ENCODE measurements around the gene TARBP2. TPM values are rescaled to one million over a fixed set of nuclear protein-coding genes. Genes with fewer than 3 reads are reported as not detected.

TARBP2 gene
- total RNA-seq, 1 experiment from 2014 or later = 20.7 TPM

GRCh38 chr12:53502331-53502730 is 1.2 kb downstream of the TARBP2 start:
- Mint-ChIP-seq H3K27me3 (ENCODE audit: unreplicated experiment) (peaks cover 10% of the 10 kb centered on the region), H3K9me3 (ENCODE audit: low read depth, unreplicated experiment) (no peaks in the 10 kb centered on the region), H3K4me3 (ENCODE audit: low read depth, unreplicated experiment) (no peak overlapping the region), H3K36me3 (ENCODE audit: insufficient read depth, unreplicated experiment) (peaks cover 62% of the 10 kb centered on the region), H3K4me1 (ENCODE audit: low read depth, unreplicated experiment) (peaks cover 18% of the 10 kb centered on the region), H3K27ac (ENCODE audit: unreplicated experiment) (no peak overlapping the region)
- BruUV-seq (replicated peaks) = no TSS peak
- intact Hi-C loops (cut with micrococcal nuclease; ENCODE audit: unreplicated experiment) = no loop called here
- DNase-seq = no peak
- TF ChIP-seq CTCF (IDR thresholded peaks at IDR 0.05; ENCODE audit: unreplicated experiment) = no peak
- CTCF ChIA-PET = no interaction called here

GRCh38 chr12:53502983-53503728 is 2.1 kb downstream of the TARBP2 start:
- Mint-ChIP-seq H3K36me3 (ENCODE audit: insufficient read depth, unreplicated experiment) (peaks cover 62% of the 10 kb centered on the region), H3K27me3 (ENCODE audit: unreplicated experiment) (peaks cover 9% of the 10 kb centered on the region), H3K9me3 (ENCODE audit: low read depth, unreplicated experiment) (no peaks in the 10 kb centered on the region), H3K27ac (ENCODE audit: unreplicated experiment) (no peak overlapping the region), H3K4me3 (ENCODE audit: low read depth, unreplicated experiment) (no peak overlapping the region), H3K4me1 (ENCODE audit: low read depth, unreplicated experiment) (peaks cover 18% of the 10 kb centered on the region)
- CTCF ChIA-PET = interaction anchor here (0.6 kb wide), 1 partner anchor 142 kb away, joined by 3 read pairs; no protein-coding TSS in a partner anchor
- no peak for TF ChIP-seq CTCF (IDR thresholded peaks at IDR 0.05; ENCODE audit: unreplicated experiment)
- BruUV-seq (replicated peaks) = no TSS peak
- no peak for DNase-seq
- intact Hi-C loops (cut with micrococcal nuclease; ENCODE audit: unreplicated experiment) = no loop called here

- no peak for DNase-seq
- Mint-ChIP-seq H3K4me1 (ENCODE audit: low read depth, unreplicated experiment) (peaks cover 18% of the 10 kb centered on the region), H3K4me3 (ENCODE audit: low read depth, unreplicated experiment) (no peak overlapping the region), H3K9me3 (ENCODE audit: low read depth, unreplicated experiment) (no peaks in the 10 kb centered on the region), H3K27me3 (ENCODE audit: unreplicated experiment) (no peaks in the 10 kb centered on the region), H3K27ac (ENCODE audit: unreplicated experiment) (no peak overlapping the region), H3K36me3 (ENCODE audit: insufficient read depth, unreplicated experiment) (peaks cover 51% of the 10 kb centered on the region)
- intact Hi-C loops (cut with micrococcal nuclease; ENCODE audit: unreplicated experiment) = no loop called here
- no TSS peak for BruUV-seq (replicated peaks)
- CTCF ChIA-PET = interaction anchor here (0.6 kb wide), 3 partner anchors 39 to 141 kb away, joined by 3 to 11 read pairs (median 3); no protein-coding TSS in a partner anchor
- no peak for TF ChIP-seq CTCF (IDR thresholded peaks at IDR 0.05; ENCODE audit: unreplicated experiment)
These were observed 3.2 kb downstream of the TARBP2 start for GRCh38 chr12:53504004-53504920.

- H3K36me3 Mint-ChIP-seq (ENCODE audit: insufficient read depth, unreplicated experiment) = peaks cover 43% of the 10 kb centered on the region
- H3K27me3 Mint-ChIP-seq (ENCODE audit: unreplicated experiment) = no peaks in the 10 kb centered on the region
- BruUV-seq (replicated peaks) = no TSS peak
- H3K4me1 Mint-ChIP-seq (ENCODE audit: low read depth, unreplicated experiment) = peaks cover 12% of the 10 kb centered on the region
- H3K4me3 Mint-ChIP-seq (ENCODE audit: low read depth, unreplicated experiment) = no peak overlapping the region
- TF ChIP-seq CTCF (IDR thresholded peaks at IDR 0.05; ENCODE audit: unreplicated experiment) = no peak
- CTCF ChIA-PET = interaction anchor here (0.6 kb wide), 1 partner anchor 108 kb away, joined by 3 read pairs; no protein-coding TSS in a partner anchor
- intact Hi-C loops (cut with micrococcal nuclease; ENCODE audit: unreplicated experiment) = loop anchor here (5.0 kb wide), 1 partner anchor 183 kb away; the partner anchor contains the start of gene AAAS
- no peak for DNase-seq
- H3K27ac Mint-ChIP-seq (ENCODE audit: unreplicated experiment) = no peak overlapping the region
- no peaks in the 10 kb centered on the region for H3K9me3 Mint-ChIP-seq (ENCODE audit: low read depth, unreplicated experiment)
These were observed 4.0 kb downstream of the TARBP2 start for GRCh38 chr12:53505086-53505485.
